Breast epithelium (tissue), 4 donors: ENCODE results near the gene TPRG1. TPM values are rescaled to one million over a fixed set of nuclear protein-coding genes. Genes with fewer than 3 reads are reported as not detected.

ENCODE experiments used
- DNase-seq, 2 donors: peaks; one replicate each; pipeline ENCODE4 v3.0.0-alpha.2; 2019; ENCODE audit warnings: low spot score in 2 of 2
- H3K27ac ChIP-seq, 2 donors: fragments of 200-600 bp; sonication (generic) in 1 of 2; one replicate each; pipeline ENCODE4 v1.5.1; 2016 to 2019; ENCODE audit warnings: mild to moderate bottlenecking in 1 of 2
- H3K27me3 ChIP-seq, 2 donors: fragments of 200-600 bp; sonication (generic) in 1 of 2; one replicate each; pipeline versions ENCODE4 v1.5.1 to v1.6.0; 2017 to 2019; ENCODE audit warnings: control low read depth in 1 of 2, mild to moderate bottlenecking in 1 of 2
- H3K36me3 ChIP-seq: fragments of 200-600 bp; one replicate; pipeline ENCODE4 v1.5.1; 2019
- H3K4me1 ChIP-seq, 2 donors: fragments of 200-600 bp; sonication (generic); one replicate each; pipeline ENCODE4 v1.5.1; 2016 to 2019; ENCODE audit warnings: control low read depth in 1 of 2
- H3K4me3 ChIP-seq, 3 donors: fragments of 200-600 bp; sonication (generic); 1 replicate in 2 of 3; 2 replicates in 1 of 3; pipeline ENCODE4 v1.5.1; 2016 to 2019; ENCODE audit warnings: mild to moderate bottlenecking in 3 of 3, moderate library complexity in 2 of 3
- H3K9me3 ChIP-seq, 2 donors: fragments of 200-600 bp; sonication (generic) in 1 of 2; one replicate each; pipeline ENCODE4 v1.5.1; 2016 to 2019; ENCODE audit warnings: control low read depth in 1 of 2
- CTCF ChIP-seq, 3 donors: fragments of 450-650 bp; IDR thresholded peaks; one replicate each; pipeline ENCODE4 v1.5.1; 2016 to 2017; ENCODE audit warnings: antibody characterized with exemption in 3 of 3, mild to moderate bottlenecking in 3 of 3, moderate library complexity in 3 of 3
- POLR2A ChIP-seq: fragments of 450-650 bp; IDR thresholded peaks from one replicate; pipeline ENCODE4 v1.6.1; 2016; ENCODE audit warnings: antibody characterized with exemption, mild to moderate bottlenecking, moderate library complexity
- POLR2AphosphoS5 ChIP-seq, 3 donors: sonication (generic); formaldehyde crosslinking; IDR thresholded peaks; one replicate each; pipeline ENCODE4 v1.6.1; 2017; ENCODE audit warnings: antibody characterized with exemption in 3 of 3
- intact Hi-C: fragments of 100-400 bp; cut with DNase I; formaldehyde crosslinking; loops from one replicate; pipeline ENCODE4 v1.15.1; 2023; ENCODE audit warnings: low total_unique reads
- total RNA-seq, 3 donors: library from RNA; depleted of rRNA; stranded (reverse); fragments of >200 nt; gene quantifications; one replicate each; pipeline ENCODE4 v1.1.0, GENCODE V29; 2016

TPRG1 gene
- total RNA-seq, 3 donors from 2014 or later, result 29.2 to 65.9 (median 31.9) TPM

- peak overlapping the region in 1 of 2 donors; percentile 20 for H3K27ac ChIP-seq
- no peaks in the 10 kb centered on the region for H3K4me1 ChIP-seq
- DNase-seq, result no peak
- no peaks in the 10 kb centered on the region for H3K36me3 ChIP-seq
- intact Hi-C loops, result loop anchor here (1.0 kb wide), 1 partner anchor 20 kb away; no protein-coding TSS in a partner anchor
- H3K27me3 ChIP-seq, result no peaks in the 10 kb centered on the region
- no peaks in the 10 kb centered on the region for H3K9me3 ChIP-seq
- TF ChIP-seq POLR2A (no peak), CTCF (IDR thresholded peaks at IDR 0.05) (no peak), POLR2AphosphoS5 (IDR thresholded peaks at IDR 0.05) (no peak)
- H3K4me3 ChIP-seq, result no peak overlapping the region
These were observed 127.0 kb downstream of the TPRG1 start for GRCh38 chr3:189298469-189299375.

DNA sequence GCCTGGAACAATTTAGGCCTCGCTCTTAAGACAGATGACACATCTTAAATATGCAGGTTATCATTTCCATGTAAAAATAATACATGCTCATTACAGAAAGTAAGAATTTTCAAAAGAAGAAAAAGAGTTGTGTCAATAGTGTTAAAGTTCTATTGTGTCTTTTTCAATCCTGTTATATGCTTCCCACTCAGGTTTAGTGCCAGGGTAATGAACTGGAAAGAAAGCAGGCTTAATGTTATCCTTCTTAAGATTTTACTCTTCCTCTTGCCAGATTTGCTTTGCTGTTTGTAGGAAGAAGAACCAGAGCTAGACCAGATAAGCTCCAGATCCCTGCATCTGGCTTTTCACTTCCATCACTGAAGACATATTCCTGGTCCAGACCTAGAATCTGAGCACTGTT is 128.6 kb downstream of the TPRG1 start:
- intact Hi-C loops, result no loop called here
- DNase-seq, result no peak
- Histone ChIP-seq H3K9me3 (no peaks in the 10 kb centered on the region), H3K36me3 (no peaks in the 10 kb centered on the region), H3K4me3 (no peak overlapping the region), H3K4me1 (no peaks in the 10 kb centered on the region), H3K27ac (peak overlapping the region in 1 of 2 donors; percentile 2), H3K27me3 (no peaks in the 10 kb centered on the region)
- TF ChIP-seq CTCF (IDR thresholded peaks at IDR 0.05) (no peak), POLR2A (no peak), POLR2AphosphoS5 (IDR thresholded peaks at IDR 0.05) (no peak)

- no peaks in the 10 kb centered on the region for H3K9me3 ChIP-seq
- no peaks in the 10 kb centered on the region for H3K36me3 ChIP-seq
- H3K27ac ChIP-seq, result no peak overlapping the region
- H3K4me1 ChIP-seq, result no peaks in the 10 kb centered on the region
- intact Hi-C loops, result no loop called here
- no peak for DNase-seq
- no peaks in the 10 kb centered on the region for H3K27me3 ChIP-seq
- H3K4me3 ChIP-seq, result no peak overlapping the region
- TF ChIP-seq POLR2A, result no peak
- TF ChIP-seq POLR2AphosphoS5 (IDR thresholded peaks at IDR 0.05), result no peak
- TF ChIP-seq CTCF (IDR thresholded peaks at IDR 0.05), result no peak
These were observed 129.7 kb downstream of the TPRG1 start for GRCh38 chr3:189301479-189301878.

DNA sequence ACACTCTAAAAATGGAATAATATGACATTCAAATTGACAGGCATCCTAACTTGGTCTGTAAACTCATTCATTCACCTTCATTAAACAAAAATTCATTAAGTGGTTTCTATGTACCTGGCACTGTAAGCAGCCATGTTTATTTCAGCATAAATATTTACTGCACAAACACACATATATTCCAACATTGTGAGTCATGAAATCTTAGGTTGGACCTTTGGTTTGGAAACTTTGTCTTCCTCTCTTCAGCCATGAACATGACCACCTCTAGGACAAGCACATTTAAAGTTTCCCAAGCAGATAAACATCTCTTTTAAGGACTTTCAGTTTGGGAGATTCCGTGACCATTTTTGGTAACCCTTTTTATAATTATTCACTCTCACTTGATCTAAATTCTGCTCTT is 131.8 kb downstream of the TPRG1 start:
- Histone ChIP-seq H3K27me3 (no peaks in the 10 kb centered on the region), H3K36me3 (no peaks in the 10 kb centered on the region), H3K27ac (no peak overlapping the region), H3K4me3 (no peak overlapping the region), H3K9me3 (no peaks in the 10 kb centered on the region), H3K4me1 (no peaks in the 10 kb centered on the region)
- intact Hi-C loops, result no loop called here
- TF ChIP-seq POLR2A (no peak), CTCF (IDR thresholded peaks at IDR 0.05) (no peak), POLR2AphosphoS5 (IDR thresholded peaks at IDR 0.05) (no peak)
- no peak for DNase-seq
